BLaER1 (cell line): ENCODE data around the gene C1orf52.

ENCODE experiments used
- H3K27ac ChIP-seq: shearing (Covaris generic); formaldehyde crosslinking; 2 replicates; pipeline ENCODE4 v1.8.1; 2022
- H3K27me3 ChIP-seq: shearing (Covaris generic); formaldehyde crosslinking; 2 replicates; pipeline ENCODE4 v1.8.1; 2022
- H3K36me3 ChIP-seq: shearing (Covaris generic); formaldehyde crosslinking; 2 replicates; pipeline ENCODE4 v1.8.1; 2022
- H3K4me1 ChIP-seq: shearing (Covaris generic); formaldehyde crosslinking; 2 replicates; pipeline ENCODE4 v1.8.1; 2022
- H3K4me2 ChIP-seq: shearing (Covaris generic); formaldehyde crosslinking; 2 replicates; pipeline ENCODE4 v1.8.1; 2022
- H3K4me3 ChIP-seq: shearing (Covaris generic); formaldehyde crosslinking; 2 replicates; pipeline ENCODE4 v1.8.1; 2022
- H3K9ac ChIP-seq: shearing (Covaris generic); formaldehyde crosslinking; 2 replicates; pipeline ENCODE4 v1.8.1; 2022
- H3K9me3 ChIP-seq: shearing (Covaris generic); formaldehyde crosslinking; 2 replicates; pipeline ENCODE4 v1.8.1; 2022
- H4K20me1 ChIP-seq: shearing (Covaris generic); formaldehyde crosslinking; 2 replicates; pipeline ENCODE4 v1.8.1; 2022
- Cebpa-rat ChIP-seq: shearing (Covaris generic); IDR thresholded peaks from 2 replicates; pipeline ENCODE4 v1.8.1; 2022

C1orf52 gene

DNA sequence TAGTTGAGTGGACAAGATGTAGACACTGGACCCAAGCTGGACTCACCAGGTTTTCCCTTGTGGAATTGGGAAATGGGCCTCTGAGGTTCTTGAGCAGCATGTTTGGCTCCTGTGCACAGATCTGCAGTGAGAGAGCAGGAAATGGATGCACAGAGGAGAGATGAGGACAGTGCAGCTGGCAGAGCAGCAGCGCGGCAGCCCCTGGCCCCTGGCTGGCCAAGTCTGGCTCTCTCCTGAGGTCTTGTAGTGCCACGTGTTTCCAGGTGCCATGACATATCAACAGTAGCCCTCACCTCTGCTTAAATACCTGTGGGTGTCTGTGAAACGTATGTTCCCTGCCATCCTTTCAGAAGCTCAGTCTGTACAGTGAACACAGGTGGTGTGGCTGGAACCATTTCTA lies 36.2 kb upstream of the C1orf52 start:
- Histone ChIP-seq H3K9me3 (no peaks in the 10 kb centered on the region), H3K27ac (no peak overlapping the region), H3K27me3 (no peaks in the 10 kb centered on the region), H3K4me2 (no peak overlapping the region), H3K36me3 (no peaks in the 10 kb centered on the region), H3K4me3 (no peak overlapping the region), H3K9ac (no peak overlapping the region), H4K20me1 (no peaks in the 10 kb centered on the region), H3K4me1 (peaks cover 35% of the 10 kb centered on the region)
- TF ChIP-seq Cebpa-rat: no peak

DNA sequence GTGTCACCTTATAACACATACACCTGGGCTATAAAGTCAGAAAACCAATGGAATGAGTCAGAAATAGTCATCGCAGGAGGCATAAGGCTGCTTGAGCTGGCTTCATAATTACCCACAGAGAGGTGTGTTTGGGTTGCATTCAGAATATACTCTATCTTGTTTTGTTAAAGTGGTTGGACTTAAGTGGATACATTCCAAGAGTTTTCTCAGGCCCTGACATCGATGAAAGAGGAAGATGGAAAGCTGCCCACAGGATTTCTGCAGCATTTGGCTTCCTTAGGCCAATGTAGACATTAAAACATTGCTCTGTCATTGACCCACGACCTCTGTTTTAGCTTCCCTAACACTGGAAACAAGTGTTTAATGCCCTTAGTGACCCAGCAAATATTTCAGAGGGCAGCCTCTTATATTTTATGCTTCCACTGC lies 35.6 kb upstream of the C1orf52 start:
- no peaks in the 10 kb centered on the region for H3K9me3 ChIP-seq
- no peaks in the 10 kb centered on the region for H3K27me3 ChIP-seq
- no peak overlapping the region for H3K4me3 ChIP-seq
- no peaks in the 10 kb centered on the region for H3K36me3 ChIP-seq
- H4K20me1 ChIP-seq: no peaks in the 10 kb centered on the region
- no peak overlapping the region for H3K27ac ChIP-seq
- no peak for TF ChIP-seq Cebpa-rat
- H3K4me1 ChIP-seq: peaks cover 41% of the 10 kb centered on the region
- H3K9ac ChIP-seq: no peak overlapping the region
- H3K4me2 ChIP-seq: no peak overlapping the region

DNA sequence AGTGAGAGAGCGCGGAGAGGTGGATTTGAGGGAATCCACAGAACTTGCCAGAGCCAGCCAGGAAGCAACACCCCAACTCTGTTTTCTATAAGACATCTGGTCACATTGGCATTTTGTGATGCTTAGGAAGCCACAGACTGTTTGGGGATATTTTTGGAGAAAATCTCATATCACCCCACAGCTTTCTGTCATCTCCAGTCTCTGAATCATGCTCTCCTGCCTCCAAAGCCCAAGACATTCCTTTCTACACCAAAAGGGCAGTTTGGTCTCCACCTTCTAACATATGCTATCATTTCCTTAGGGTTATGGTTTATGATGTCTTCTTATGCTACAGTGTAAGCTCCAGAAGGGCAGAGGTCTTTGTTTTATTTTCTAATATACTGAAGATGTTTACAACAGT lies 31.4 kb upstream of the C1orf52 start:
- peak overlapping the region; percentile 73 for H3K4me2 ChIP-seq
- H4K20me1 ChIP-seq: no peaks in the 10 kb centered on the region
- no peaks in the 10 kb centered on the region for H3K27me3 ChIP-seq
- H3K36me3 ChIP-seq: no peaks in the 10 kb centered on the region
- no peak overlapping the region for H3K27ac ChIP-seq
- H3K9me3 ChIP-seq: no peaks in the 10 kb centered on the region
- H3K4me3 ChIP-seq: no peak overlapping the region
- no peak for TF ChIP-seq Cebpa-rat
- H3K9ac ChIP-seq: no peak overlapping the region; the same call in 1 of the 2 replicates
- peaks cover 22% of the 10 kb centered on the region for H3K4me1 ChIP-seq

DNA sequence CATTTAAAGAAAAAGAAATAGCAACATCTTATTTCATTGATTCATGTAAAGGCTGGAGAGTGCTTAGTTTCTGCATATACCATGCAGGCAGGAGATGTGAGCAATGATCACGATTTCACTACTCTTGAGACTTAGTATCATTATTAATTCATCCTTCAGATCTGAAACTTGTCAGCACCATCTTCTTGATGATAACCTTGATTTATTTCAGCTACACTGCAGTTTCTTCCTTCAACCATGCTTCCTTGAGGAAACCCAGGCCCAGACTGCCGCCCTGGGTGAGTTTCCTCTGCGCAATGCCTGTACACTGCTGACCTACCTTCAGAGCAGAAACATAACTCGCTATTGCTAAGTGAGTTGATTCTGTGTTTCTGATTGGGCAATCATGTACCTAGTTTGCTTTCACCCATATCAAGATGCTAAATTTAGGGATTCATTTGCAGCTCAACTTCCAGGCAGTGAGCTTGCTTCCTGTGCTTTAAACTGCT lies 30.4 kb upstream of the C1orf52 start:
- Histone ChIP-seq H3K27me3 (no peaks in the 10 kb centered on the region), H3K4me1 (peaks cover 22% of the 10 kb centered on the region), H3K9me3 (peaks cover 2% of the 10 kb centered on the region; the same call in 1 of the 2 replicates), H3K4me3 (no peak overlapping the region), H4K20me1 (no peaks in the 10 kb centered on the region), H3K27ac (no peak overlapping the region), H3K4me2 (peak overlapping the region; percentile 73), H3K36me3 (no peaks in the 10 kb centered on the region), H3K9ac (no peak overlapping the region; the same call in 1 of the 2 replicates)
- TF ChIP-seq Cebpa-rat: peak; percentile 42

DNA sequence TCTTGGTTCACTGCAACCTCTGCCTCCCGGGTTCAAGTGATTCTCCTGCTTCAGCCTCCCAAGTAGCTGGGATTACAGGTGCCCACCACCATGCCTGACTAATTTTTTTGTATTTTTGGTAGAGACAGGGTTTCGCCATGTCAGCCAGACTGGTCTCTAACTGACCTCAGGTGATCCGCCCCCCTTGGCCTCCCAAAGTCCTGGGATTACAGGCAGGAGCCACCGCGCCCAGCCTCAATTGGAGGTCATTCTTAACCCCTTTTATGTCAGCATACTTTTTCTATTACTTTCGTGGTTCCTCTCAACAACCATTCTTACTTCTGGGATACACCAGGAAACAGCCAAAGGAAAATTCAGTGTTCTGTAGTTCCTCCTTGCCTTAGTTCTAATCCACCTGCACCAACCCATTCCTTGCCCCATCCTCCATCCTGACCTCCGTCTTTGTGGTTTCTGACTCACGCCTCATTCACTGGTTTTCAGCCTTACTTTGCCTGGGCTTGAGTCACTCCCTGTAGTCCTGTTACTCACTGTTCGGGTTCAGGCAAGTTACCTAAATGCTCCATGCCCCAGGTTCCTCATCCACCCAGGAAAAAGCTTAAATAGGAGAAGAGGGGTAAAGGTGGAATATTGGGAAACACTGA lies 29.9 kb upstream of the C1orf52 start:
- Histone ChIP-seq H3K36me3 (no peaks in the 10 kb centered on the region), H3K9ac (no peak overlapping the region), H3K4me2 (peak overlapping the region; percentile 73), H3K9me3 (peaks cover 7% of the 10 kb centered on the region), H3K27me3 (no peaks in the 10 kb centered on the region), H3K4me3 (no peak overlapping the region), H3K27ac (no peak overlapping the region), H3K4me1 (peaks cover 22% of the 10 kb centered on the region), H4K20me1 (no peaks in the 10 kb centered on the region)
- no peak for TF ChIP-seq Cebpa-rat

DNA sequence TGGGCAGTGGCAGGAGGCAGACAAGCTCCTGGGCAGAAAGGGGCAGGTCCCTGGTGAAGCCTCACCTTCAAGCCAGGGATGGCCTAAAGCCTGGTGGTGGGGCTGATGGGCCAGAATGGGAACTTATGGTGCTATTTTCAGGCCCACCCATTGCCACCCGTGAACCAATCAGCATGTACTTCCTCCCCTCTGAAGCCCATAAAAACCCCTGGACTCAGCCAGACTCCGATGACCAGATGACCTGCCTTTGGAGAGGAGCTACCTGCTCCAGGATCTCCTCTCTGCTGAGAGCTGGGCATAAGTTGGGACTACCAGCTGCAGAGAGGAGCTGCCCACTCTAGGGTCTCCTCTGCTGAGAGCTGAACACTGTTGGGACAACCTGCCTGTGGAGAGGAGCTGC lies 24.7 kb upstream of the C1orf52 start:
- Histone ChIP-seq H3K27me3 (no peaks in the 10 kb centered on the region), H4K20me1 (no peaks in the 10 kb centered on the region), H3K27ac (no peak overlapping the region), H3K9me3 (peaks cover 14% of the 10 kb centered on the region), H3K4me3 (no peak overlapping the region), H3K4me1 (peaks cover 6% of the 10 kb centered on the region), H3K4me2 (no peak overlapping the region), H3K9ac (no peak overlapping the region), H3K36me3 (no peaks in the 10 kb centered on the region)
- TF ChIP-seq Cebpa-rat: no peak

DNA sequence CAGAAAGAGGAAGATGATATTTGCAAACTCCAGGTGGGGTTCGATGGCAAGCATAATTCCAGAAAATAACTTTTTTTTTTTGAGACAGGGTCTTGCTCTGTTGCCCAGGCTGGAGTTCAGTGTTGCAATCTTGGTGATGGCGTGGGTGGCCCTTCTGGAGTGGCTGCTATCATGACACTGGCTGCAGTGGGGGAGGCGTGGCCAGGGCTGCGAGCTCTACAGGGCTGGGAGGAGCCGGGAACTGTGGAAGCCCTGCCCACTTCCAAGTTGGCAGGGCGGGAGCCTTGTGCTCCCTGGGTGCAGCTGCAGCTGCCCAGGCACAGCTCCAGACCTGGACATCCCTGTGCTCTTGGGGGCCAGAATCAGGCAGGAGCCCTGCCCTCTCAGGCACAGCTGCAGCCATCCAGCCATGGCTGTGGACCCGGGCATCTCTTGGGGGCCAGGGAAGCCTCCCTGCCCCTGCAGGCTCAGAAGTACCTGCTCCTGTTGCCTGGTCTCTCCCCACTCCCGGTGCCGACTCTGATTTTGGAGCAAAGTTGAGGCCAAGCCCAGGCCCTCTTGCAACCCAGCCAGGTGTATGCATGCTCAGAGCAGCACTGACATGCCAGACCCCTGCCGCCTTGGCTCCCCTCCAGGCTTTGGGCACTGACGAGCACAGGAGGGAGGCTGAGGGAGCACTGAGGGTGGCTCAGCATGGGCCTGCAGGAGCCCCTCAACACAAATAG lies 24.2 kb upstream of the C1orf52 start:
- H3K4me2 ChIP-seq: 0 out of 2 replicates have a peak overlapping the region, but pooled peaks have one; percentile 12
- H4K20me1 ChIP-seq: no peaks in the 10 kb centered on the region
- peaks cover 14% of the 10 kb centered on the region for H3K9me3 ChIP-seq
- H3K27me3 ChIP-seq: no peaks in the 10 kb centered on the region
- no peaks in the 10 kb centered on the region for H3K36me3 ChIP-seq
- peaks cover 5% of the 10 kb centered on the region; the same call in 1 of the 2 replicates for H3K4me1 ChIP-seq
- no peak overlapping the region for H3K4me3 ChIP-seq
- no peak overlapping the region for H3K27ac ChIP-seq
- TF ChIP-seq Cebpa-rat: no peak
- no peak overlapping the region for H3K9ac ChIP-seq

DNA sequence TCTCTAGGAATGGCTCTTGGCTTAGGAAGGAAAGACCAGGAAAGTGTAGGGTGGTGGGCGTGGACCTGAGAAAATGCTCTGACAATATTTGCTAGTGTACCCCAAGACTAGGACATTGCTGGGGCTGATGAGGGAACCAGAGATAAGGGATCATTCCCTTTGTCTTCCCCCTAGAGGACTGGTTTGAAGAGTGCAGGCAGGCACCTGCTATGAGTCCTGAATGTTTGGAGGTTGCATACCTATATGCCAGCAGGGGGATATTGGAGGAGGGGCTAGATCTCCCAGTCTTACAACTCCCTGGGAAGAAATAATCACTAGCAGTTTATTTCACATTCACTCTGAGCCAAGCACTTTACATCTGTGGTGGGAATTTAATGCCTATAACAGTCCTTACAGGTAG lies 23.0 kb upstream of the C1orf52 start:
- H3K27me3 ChIP-seq: no peaks in the 10 kb centered on the region
- no peak overlapping the region for H3K4me2 ChIP-seq
- H4K20me1 ChIP-seq: no peaks in the 10 kb centered on the region
- no peak for TF ChIP-seq Cebpa-rat
- no peaks in the 10 kb centered on the region for H3K36me3 ChIP-seq
- H3K4me3 ChIP-seq: no peak overlapping the region
- H3K27ac ChIP-seq: no peak overlapping the region
- no peak overlapping the region for H3K9ac ChIP-seq
- H3K4me1 ChIP-seq: peaks cover 7% of the 10 kb centered on the region
- peaks cover 14% of the 10 kb centered on the region for H3K9me3 ChIP-seq

DNA sequence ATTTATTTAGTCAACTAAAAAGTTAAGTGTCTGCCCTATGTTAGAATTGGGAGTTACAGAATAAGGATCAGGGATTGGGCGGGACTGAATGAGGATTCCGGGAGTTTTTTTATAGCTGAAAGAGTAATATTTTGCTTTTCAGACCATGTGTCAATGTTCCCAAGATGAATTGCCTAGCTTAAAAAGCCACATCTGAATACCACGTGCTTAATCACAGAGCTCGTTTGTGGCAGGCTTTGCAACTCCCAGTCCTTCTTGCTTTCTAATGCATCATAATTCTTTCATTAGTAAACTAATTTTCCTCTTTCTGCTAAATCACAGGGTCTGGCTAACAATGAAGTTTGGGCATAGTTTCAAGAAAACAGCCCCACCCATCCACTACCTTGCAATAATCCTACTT lies 21.2 kb upstream of the C1orf52 start:
- no peak for TF ChIP-seq Cebpa-rat
- Histone ChIP-seq H3K4me1 (peaks cover 15% of the 10 kb centered on the region), H3K4me3 (no peak overlapping the region), H3K9me3 (peaks cover 14% of the 10 kb centered on the region), H4K20me1 (peaks cover 2% of the 10 kb centered on the region), H3K27me3 (no peaks in the 10 kb centered on the region), H3K9ac (no peak overlapping the region), H3K27ac (no peak overlapping the region), H3K4me2 (no peak overlapping the region), H3K36me3 (no peaks in the 10 kb centered on the region)

DNA sequence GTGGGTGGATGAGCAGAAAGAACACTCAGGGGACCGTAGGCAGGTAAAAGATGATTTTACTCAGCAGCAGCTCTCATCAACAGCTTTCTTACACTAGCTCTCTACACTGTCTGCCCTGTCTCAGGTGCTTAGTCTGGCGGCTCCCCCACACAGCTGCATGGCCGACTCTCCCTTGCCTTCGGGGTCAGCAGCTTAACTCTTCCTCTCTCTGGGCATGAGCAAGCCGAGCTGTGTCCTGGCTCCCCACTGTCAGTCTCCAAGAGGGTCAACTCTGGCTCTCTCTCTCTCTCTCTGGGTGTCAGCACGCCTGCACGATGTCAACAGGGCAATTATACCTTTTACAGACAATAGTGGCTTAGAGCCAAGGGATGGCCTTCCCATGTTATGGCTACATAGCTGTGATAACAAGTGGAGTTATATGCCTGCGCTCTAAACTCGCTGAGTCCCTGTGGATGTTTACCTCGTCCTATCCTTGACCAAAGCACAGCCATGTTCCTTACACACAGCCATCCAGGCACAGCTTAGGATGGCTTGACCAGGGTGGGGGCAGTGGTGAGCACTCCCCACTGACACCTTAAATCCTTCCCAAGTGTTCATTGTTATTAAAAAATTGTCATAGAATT lies 20.1 kb upstream of the C1orf52 start:
- H3K36me3 ChIP-seq: no peaks in the 10 kb centered on the region
- H3K27me3 ChIP-seq: no peaks in the 10 kb centered on the region
- H3K4me3 ChIP-seq: no peak overlapping the region
- H4K20me1 ChIP-seq: peaks cover 13% of the 10 kb centered on the region
- H3K9me3 ChIP-seq: peaks cover 9% of the 10 kb centered on the region
- H3K4me2 ChIP-seq: no peak overlapping the region
- no peak for TF ChIP-seq Cebpa-rat
- no peak overlapping the region for H3K27ac ChIP-seq
- H3K4me1 ChIP-seq: peaks cover 26% of the 10 kb centered on the region
- H3K9ac ChIP-seq: no peak overlapping the region
